SW480 (cell line): ENCODE results near the gene SLC35F3.

Experiments
- DNase-seq: peaks from one replicate; pipeline ENCODE4 v3.0.0-alpha.2; 2016; ENCODE audit warnings: low spot score

SLC35F3 gene

GRCh38 chr1:233912447-233912846 lies 8.0 kb downstream of the SLC35F3 start:
- no peak for DNase-seq

- no peak for DNase-seq
Observed at GRCh38 chr1:233912909-233913308, 8.4 kb downstream of the SLC35F3 start.

- no peak for DNase-seq
Observed at GRCh38 chr1:233916706-233917105, 12.2 kb downstream of the SLC35F3 start.

GRCh38 chr1:233919786-233920185 lies 15.3 kb downstream of the SLC35F3 start:
- DNase-seq = no peak

GRCh38 chr1:233928123-233928522 lies 23.6 kb downstream of the SLC35F3 start:
- DNase-seq = no peak

GRCh38 chr1:233933339-233933738 lies 28.9 kb downstream of the SLC35F3 start:
- no peak for DNase-seq

- no peak for DNase-seq
Observed at GRCh38 chr1:233935297-233935868, 30.9 kb downstream of the SLC35F3 start.

- DNase-seq = no peak
Observed at GRCh38 chr1:233936422-233936821, 31.9 kb downstream of the SLC35F3 start.

GRCh38 chr1:233936842-233937241 lies 32.4 kb downstream of the SLC35F3 start:
- no peak for DNase-seq

- no peak for DNase-seq
Observed at GRCh38 chr1:233938476-233938875, 34.0 kb downstream of the SLC35F3 start.

GRCh38 chr1:233939451-233939850 lies 35.0 kb downstream of the SLC35F3 start:
- no peak for DNase-seq

GRCh38 chr1:233940908-233941307 lies 36.4 kb downstream of the SLC35F3 start:
- no peak for DNase-seq

GRCh38 chr1:233944601-233945000 lies 40.1 kb downstream of the SLC35F3 start:
- no peak for DNase-seq

GRCh38 chr1:233945573-233945972 lies 41.1 kb downstream of the SLC35F3 start:
- DNase-seq = no peak

GRCh38 chr1:233945979-233946378 lies 41.5 kb downstream of the SLC35F3 start:
- DNase-seq = no peak

GRCh38 chr1:233946724-233947123 lies 42.2 kb downstream of the SLC35F3 start:
- no peak for DNase-seq

- DNase-seq = no peak
Observed at GRCh38 chr1:233951804-233952203, 47.3 kb downstream of the SLC35F3 start.

GRCh38 chr1:233957691-233958090 lies 53.2 kb downstream of the SLC35F3 start:
- no peak for DNase-seq

- no peak for DNase-seq
Observed at GRCh38 chr1:233959102-233959501, 54.6 kb downstream of the SLC35F3 start.

- no peak for DNase-seq
Observed at GRCh38 chr1:233959971-233960370, 55.5 kb downstream of the SLC35F3 start.

- DNase-seq = no peak
Observed at GRCh38 chr1:233960386-233960785, 55.9 kb downstream of the SLC35F3 start.

GRCh38 chr1:233962878-233963277 lies 58.4 kb downstream of the SLC35F3 start:
- DNase-seq = no peak

GRCh38 chr1:233965856-233966255 lies 61.4 kb downstream of the SLC35F3 start:
- DNase-seq = no peak

GRCh38 chr1:233971753-233972152 lies 67.3 kb downstream of the SLC35F3 start:
- no peak for DNase-seq

- DNase-seq = no peak
Observed at GRCh38 chr1:233972563-233972950, 68.1 kb downstream of the SLC35F3 start.
